Measurements from ENCODE around the gene BEND6.
"Not testable (repeated sequence)": the region's sequence is repeated elsewhere in the genome, so short reads cannot be mapped to it uniquely, and the experiment has no call there.

Gene BEND6

DNA sequence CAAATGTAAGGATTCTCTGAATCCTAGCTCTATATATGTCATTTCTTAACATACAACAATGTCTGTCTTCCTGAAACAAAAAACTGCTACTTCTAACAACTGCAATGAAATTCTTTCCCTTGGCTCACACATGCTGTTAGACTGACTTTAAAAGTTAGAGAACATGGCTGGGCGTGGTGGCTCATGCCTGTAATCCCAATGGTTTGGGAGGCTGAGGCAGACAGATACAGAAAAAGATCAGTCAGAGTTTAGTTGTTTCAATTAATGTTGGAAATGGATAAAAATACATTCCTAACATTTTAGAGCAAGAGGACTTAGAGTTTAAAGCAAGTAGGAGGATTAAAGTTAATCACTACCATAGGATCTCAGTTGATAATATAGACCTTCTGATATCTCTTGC, 62.9 kb downstream of the BEND6 start:
- Mint-ChIP-seq H3K4me3 (no peak overlapping the region), H3K27me3 (no peaks in the 10 kb centered on the region), H3K4me1 (ENCODE audit: low read depth) (no peaks in the 10 kb centered on the region), H3K27ac (no peak overlapping the region), H3K9me3 (ENCODE audit: low read depth) (no peaks in the 10 kb centered on the region), H3K36me3 (no peaks in the 10 kb centered on the region)

DNA sequence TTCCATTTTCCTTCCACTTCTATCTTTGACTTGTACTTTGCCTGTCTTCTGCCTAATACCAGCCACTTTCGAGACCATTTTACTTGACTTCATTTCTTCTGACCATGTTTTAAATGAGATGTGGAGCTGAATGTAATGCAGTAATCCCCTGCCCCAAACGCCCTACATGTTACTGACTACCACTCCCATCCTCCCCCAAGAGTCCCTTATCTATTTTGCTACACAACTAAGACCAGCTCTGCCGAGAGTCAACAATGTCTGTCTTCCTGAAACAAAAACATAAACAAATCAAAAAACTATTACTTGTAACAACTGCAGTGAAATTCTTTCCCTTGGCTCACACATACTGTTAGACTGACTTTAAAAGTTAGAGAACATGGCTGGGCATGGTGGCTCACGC, 64.5 kb downstream of the BEND6 start:
- H3K9me3 Mint-ChIP-seq (ENCODE audit: low read depth) = peaks cover 9% of the 10 kb centered on the region
- H3K4me1 Mint-ChIP-seq (ENCODE audit: low read depth) = no peaks in the 10 kb centered on the region
- H3K27me3 Mint-ChIP-seq = no peaks in the 10 kb centered on the region
- H3K4me3 Mint-ChIP-seq = no peak overlapping the region
- H3K36me3 Mint-ChIP-seq = peaks cover 4% of the 10 kb centered on the region
- H3K27ac Mint-ChIP-seq = no peak overlapping the region

DNA sequence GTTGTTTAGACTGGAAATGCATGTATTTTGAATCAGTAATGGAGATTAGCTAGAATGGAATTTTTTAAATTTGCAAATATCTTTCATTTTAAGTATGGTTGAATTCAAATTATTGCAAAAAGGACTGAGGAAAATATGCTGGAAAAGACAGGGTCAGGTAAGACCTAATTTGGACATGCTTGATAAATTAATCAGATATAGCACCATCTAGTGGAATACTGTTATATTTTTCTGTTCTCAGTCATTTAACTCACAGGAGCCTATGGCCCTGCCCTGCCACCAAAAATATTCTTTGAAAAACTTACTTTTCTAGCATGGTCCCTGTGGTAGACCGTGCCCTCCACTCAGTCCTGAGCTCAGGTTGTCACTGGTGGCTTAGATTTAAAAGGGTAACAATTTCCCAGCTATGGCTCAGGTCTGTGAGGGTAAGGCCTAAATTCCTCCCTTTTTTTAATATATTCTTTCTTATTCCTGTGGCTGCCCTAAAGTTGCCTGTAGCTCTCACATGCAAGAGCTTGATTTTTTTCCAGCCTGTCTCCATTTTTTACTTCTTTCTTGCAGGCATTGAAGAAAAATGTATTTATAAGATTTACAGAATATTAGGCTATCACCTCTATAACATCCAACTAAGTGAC, 66.3 kb downstream of the BEND6 start:
- no peak overlapping the region for H3K27ac Mint-ChIP-seq
- H3K4me1 Mint-ChIP-seq (ENCODE audit: low read depth) = no peaks in the 10 kb centered on the region
- H3K4me3 Mint-ChIP-seq = no peak overlapping the region
- H3K9me3 Mint-ChIP-seq (ENCODE audit: low read depth) = peaks cover 23% of the 10 kb centered on the region
- H3K36me3 Mint-ChIP-seq = peaks cover 16% of the 10 kb centered on the region
- no peaks in the 10 kb centered on the region for H3K27me3 Mint-ChIP-seq

DNA sequence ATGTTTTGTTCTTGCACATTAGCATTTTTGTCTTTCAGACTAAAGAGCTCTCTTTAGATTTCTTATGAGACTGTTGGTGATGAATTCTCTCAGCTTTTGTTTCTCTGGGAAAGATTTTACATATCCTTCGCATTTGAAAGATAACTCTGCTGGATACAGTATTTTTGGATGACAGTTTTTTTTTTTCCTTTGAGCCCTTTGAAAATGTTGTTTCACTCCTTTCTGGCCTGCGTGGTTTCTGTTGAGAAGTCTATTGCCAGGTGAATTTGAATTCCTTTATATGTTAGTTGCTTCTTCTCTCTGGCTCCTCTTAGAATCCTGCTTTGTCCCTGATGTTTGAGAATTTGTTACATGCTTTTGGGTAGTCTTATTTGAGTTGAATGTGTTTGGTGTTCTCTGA, 69.4 kb downstream of the BEND6 start:
- H3K4me1 Mint-ChIP-seq (ENCODE audit: low read depth) = no peaks in the 10 kb centered on the region
- no peak overlapping the region for H3K27ac Mint-ChIP-seq
- no peak overlapping the region for H3K4me3 Mint-ChIP-seq
- H3K36me3 Mint-ChIP-seq = peaks cover 16% of the 10 kb centered on the region
- peaks cover 23% of the 10 kb centered on the region for H3K9me3 Mint-ChIP-seq (ENCODE audit: low read depth)
- H3K27me3 Mint-ChIP-seq = peaks cover 1% of the 10 kb centered on the region

DNA sequence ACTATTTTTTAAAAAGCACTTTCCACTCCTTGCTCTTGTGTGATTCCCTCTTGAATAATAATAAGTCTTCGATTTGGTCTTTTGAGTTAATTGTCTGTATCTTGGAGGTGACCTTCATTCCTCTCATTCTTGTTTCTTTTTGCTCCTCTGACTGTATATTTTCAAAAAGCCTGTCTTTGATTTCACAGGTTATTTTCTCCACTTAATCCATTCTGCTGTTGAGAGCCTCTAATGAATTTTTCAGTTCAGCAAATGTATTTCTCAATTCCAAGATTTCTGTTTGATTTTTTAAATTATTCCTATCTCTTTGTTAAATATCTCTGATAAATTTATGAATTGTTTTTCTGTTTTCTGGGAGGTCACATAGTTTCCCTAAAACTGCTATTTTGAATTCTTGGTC, 69.9 kb downstream of the BEND6 start:
- H3K36me3 Mint-ChIP-seq = peaks cover 16% of the 10 kb centered on the region
- H3K27me3 Mint-ChIP-seq = peaks cover 3% of the 10 kb centered on the region
- H3K9me3 Mint-ChIP-seq (ENCODE audit: low read depth) = peaks cover 23% of the 10 kb centered on the region
- no peak overlapping the region for H3K4me3 Mint-ChIP-seq
- no peaks in the 10 kb centered on the region for H3K4me1 Mint-ChIP-seq (ENCODE audit: low read depth)
- no peak overlapping the region for H3K27ac Mint-ChIP-seq

DNA sequence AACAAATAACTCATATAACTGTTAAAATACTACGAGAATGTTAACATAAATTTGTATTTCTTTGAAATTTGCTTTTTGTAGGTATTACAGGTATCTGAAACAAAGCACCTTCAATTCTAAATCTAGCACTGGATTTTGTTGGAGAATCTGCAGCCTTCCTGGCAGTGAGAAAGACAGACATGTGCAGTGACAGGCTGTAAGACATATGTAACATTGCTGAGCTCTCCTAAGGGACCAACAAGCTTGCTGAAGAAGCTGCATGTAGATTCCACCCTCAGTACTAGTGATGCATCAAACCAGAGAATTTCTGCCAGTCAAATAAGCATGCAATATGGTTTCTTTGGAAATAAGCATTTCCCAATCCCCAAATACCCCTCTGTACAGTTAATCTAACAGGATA, 71.1 kb downstream of the BEND6 start:
- Mint-ChIP-seq H3K36me3 (peaks cover 16% of the 10 kb centered on the region), H3K27ac (no peak overlapping the region), H3K4me3 (no peak overlapping the region), H3K4me1 (ENCODE audit: low read depth) (no peaks in the 10 kb centered on the region), H3K9me3 (ENCODE audit: low read depth) (peaks cover 23% of the 10 kb centered on the region), H3K27me3 (peaks cover 3% of the 10 kb centered on the region)

DNA sequence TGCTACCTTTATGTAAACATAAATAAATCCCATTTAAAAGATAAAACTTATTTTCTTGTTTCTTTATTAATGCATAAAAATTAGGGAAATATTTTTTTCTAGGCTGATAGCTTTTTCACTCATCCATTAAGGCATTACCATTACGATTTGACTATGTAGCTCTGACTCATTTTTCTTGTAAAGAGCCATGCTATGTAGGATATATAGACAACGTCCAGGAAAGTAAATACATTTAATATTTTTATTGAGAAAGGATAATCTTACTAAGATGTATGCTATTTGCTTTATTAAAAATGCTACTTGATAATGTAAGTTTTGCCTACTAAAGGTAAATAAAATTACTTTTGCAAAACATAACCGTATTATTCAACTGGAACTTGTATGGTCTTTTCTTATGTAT, 72.4 kb downstream of the BEND6 start:
- Mint-ChIP-seq H3K4me3 (no peak overlapping the region), H3K27me3 (peaks cover 3% of the 10 kb centered on the region), H3K36me3 (peaks cover 16% of the 10 kb centered on the region), H3K4me1 (ENCODE audit: low read depth) (no peaks in the 10 kb centered on the region), H3K27ac (no peak overlapping the region), H3K9me3 (ENCODE audit: low read depth) (peaks cover 23% of the 10 kb centered on the region)

DNA sequence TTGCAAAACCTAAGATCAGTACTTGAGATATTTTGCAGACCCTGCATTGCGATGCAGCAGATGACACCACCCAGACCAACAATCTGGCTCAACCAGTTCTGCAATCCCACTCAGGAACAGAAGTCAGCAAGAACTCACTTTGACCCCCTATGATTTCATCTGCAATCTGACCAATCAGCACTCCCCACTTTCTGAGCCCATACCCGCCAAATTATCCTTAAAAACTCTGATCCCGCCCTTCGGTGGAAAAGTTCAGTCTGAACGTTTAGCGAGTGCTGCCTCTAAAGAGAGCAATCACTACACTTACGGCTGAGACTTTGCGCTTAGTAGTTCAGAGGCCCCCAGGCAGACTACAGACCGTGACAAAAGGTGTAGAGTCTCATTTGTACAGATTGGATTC, 74.3 kb downstream of the BEND6 start:
- Mint-ChIP-seq H3K9me3 (ENCODE audit: low read depth) (peaks cover 16% of the 10 kb centered on the region), H3K27ac (no peak overlapping the region), H3K4me3 (no peak overlapping the region), H3K27me3 (peaks cover 3% of the 10 kb centered on the region), H3K36me3 (peaks cover 14% of the 10 kb centered on the region), H3K4me1 (ENCODE audit: low read depth) (no peaks in the 10 kb centered on the region)

DNA sequence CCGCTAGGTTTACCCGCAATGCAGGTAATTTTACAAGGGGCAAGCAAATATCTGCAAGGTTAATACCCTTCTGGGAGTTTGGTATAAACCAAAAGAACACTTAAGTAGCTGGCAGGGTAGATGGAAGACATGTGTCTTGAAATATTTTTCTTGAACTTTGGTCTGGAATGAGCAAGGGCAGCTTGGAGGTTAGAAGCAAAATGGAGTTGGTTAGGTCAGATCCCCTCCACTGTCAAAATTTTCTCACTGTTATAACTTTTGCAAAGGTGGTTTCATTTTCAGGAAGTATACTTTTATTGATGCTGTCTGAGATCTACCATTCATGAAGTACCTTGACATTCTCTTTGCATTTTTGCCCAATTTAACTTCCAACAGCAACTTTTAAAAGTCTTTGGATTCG, 78.3 kb downstream of the BEND6 start:
- Mint-ChIP-seq H3K27ac (no peak overlapping the region), H3K4me1 (ENCODE audit: low read depth) (no peaks in the 10 kb centered on the region), H3K4me3 (no peak overlapping the region), H3K36me3 (no peaks in the 10 kb centered on the region), H3K9me3 (ENCODE audit: low read depth) (no peaks in the 10 kb centered on the region), H3K27me3 (peaks cover 5% of the 10 kb centered on the region)

DNA sequence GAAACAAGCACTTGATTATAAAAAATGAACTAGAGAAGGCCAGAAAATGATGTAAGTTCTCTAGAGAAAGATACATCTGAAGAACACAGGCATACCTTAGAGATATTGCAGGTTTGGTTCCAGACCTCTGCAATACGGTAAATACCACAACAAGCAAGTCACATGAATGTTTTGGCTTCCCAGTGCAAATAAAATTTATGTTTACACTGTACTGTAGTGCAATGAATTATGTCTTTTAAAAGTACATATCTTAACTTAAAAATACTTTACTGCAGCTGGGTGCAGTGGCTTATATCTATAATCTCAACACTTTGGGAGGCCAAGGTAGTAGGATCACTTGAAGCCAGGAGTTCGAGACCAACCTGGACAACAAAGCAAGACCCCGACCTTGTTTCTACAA, 80.6 kb downstream of the BEND6 start:
- Mint-ChIP-seq H3K27me3 (peaks cover 10% of the 10 kb centered on the region), H3K4me3 (no peak overlapping the region), H3K27ac (no peak overlapping the region), H3K4me1 (ENCODE audit: low read depth) (no peaks in the 10 kb centered on the region), H3K36me3 (no peaks in the 10 kb centered on the region), H3K9me3 (ENCODE audit: low read depth) (no peaks in the 10 kb centered on the region)

DNA sequence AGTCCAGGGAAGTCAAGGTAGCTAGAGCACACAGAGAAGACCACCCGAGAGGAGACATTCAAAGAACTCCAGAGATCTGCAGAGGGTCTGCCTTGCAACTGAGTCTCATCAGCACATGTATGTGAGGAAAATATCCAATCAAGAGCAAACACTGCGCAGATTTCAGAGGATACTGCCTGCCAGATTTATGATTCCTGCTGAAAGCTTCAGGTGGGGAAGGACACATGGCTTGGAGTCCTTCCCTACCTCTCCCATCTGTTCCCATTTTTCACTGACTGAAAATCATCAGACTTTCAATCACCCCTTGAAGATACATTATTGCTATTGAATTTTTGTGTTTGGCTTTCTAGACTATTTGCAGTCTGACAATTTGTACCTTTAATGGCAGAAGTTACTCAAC, 84.0 kb downstream of the BEND6 start:
- H3K4me1 Mint-ChIP-seq (ENCODE audit: low read depth) = no peaks in the 10 kb centered on the region
- H3K4me3 Mint-ChIP-seq = no peak overlapping the region
- H3K9me3 Mint-ChIP-seq (ENCODE audit: low read depth) = no peaks in the 10 kb centered on the region
- H3K36me3 Mint-ChIP-seq = no peaks in the 10 kb centered on the region
- H3K27me3 Mint-ChIP-seq = peaks cover 13% of the 10 kb centered on the region
- H3K27ac Mint-ChIP-seq = no peak overlapping the region

DNA sequence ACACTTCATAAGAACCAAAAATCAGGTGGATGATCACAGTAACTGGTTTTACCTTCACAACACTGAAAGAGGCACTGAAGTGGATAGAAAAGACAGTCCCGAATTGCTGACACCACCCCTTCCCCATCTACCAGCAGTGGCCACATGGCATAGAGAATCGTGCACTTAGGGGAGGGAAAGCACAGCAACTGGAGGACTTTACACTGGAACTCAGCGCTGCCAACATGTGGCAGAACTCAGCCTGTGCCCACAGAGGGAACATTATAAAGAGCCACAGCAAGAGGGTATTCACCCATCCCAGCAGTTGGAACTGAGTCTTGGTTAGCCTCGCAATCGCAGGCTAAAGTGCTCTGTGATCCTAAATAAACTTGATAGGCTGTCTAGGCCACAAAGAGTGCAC, 85.1 kb downstream of the BEND6 start:
- no peaks in the 10 kb centered on the region for H3K9me3 Mint-ChIP-seq (ENCODE audit: low read depth)
- no peaks in the 10 kb centered on the region for H3K4me1 Mint-ChIP-seq (ENCODE audit: low read depth)
- no peak overlapping the region for H3K27ac Mint-ChIP-seq
- H3K4me3 Mint-ChIP-seq = no peak overlapping the region
- no peaks in the 10 kb centered on the region for H3K36me3 Mint-ChIP-seq
- H3K27me3 Mint-ChIP-seq = peaks cover 13% of the 10 kb centered on the region

DNA sequence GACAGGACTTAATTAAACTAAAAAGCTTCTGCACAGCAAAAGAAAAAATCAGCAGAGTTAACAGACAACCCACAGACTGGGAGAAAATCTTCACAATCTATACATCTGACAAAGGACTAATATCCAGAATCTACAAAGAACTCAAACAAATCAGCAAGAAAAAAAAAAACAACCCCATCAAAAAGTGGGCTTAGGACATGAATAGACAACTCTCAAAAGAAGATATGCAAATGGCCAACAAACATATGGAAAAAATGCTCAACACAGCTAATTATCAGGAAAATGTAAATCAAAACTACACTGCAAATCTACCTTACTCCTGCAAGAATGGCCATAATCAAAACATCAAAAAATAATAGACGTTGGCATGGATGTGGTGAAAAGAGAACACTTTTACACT, 89.2 kb downstream of the BEND6 start:
- not testable (repeated sequence) for H3K27ac Mint-ChIP-seq; H3K9me3 Mint-ChIP-seq (ENCODE audit: low read depth); H3K27me3 Mint-ChIP-seq; H3K36me3 Mint-ChIP-seq; H3K4me3 Mint-ChIP-seq
- peaks cover 20% of the 10 kb centered on the region for H3K4me1 Mint-ChIP-seq (ENCODE audit: low read depth)

DNA sequence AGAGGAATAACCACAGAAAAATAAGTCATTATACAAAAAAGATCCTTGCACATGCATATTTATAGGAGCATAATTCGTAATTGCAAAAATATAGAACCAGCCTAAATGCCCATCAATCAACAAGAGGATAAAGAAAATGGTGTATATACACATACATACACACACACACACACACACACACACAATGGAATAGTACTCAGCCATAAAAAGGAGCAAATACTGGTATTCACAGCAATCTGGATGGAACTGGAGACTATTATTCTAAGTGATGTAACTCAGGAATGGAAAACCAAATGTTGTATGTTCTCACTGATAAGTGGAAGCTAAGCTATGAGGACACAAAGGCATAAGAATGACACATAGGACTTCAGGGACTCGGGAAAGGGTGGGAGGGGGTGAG, 89.7 kb downstream of the BEND6 start:
- no peak overlapping the region for H3K27ac Mint-ChIP-seq
- H3K4me3 Mint-ChIP-seq = no peak overlapping the region
- H3K9me3 Mint-ChIP-seq (ENCODE audit: low read depth) = no peaks in the 10 kb centered on the region
- peaks cover 1% of the 10 kb centered on the region for H3K36me3 Mint-ChIP-seq
- H3K27me3 Mint-ChIP-seq = peaks cover 7% of the 10 kb centered on the region
- peaks cover 25% of the 10 kb centered on the region for H3K4me1 Mint-ChIP-seq (ENCODE audit: low read depth)

DNA sequence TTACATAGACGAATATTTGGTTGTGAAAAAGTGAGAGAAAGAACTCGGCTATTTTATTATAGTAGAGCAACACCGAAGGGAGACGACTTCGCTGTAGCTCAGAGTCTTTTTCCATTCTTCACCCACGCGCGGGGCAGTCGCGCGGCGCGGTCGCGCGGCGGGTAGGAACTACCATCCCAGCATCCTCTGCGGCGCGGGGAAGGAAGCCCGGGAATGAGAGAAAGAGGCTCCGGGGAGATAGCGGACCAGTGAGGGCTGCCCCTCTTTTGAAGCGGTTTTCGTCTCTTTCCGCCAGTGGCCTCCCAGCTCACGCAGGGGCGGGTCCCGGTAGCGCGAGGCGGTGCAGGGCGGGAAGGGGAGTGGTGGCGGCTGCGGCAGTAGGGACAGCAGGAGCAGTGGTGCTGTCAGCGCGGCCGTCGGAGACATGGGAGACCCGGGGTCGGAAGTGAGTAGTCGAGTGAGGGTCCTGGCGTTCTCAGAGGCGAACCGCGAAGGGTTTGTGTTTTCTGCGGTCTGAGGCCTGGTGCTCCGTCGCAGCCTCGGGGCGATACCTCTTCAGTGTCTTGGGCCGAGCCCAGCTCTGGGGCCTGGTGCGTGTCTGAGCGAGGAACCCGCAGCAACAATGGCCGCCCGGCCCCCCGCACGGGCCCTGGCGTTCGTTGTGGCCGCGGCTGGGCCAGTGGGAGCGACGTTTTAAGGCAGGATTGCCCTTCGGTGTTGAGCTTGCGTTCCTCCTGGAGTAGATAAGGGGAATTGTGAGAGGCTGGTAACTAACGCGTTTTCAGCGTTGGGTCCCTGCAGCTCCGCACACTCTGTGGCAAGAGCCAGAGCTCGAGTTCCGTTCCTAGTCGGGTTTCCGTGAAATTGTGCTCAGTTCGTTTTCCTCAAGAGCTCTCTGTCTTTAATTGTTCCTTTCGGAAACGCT, 91.7 kb downstream of the BEND6 start, which contains the start of gene KIAA1586:
Gene KIAA1586 (plus strand): TSS at position 362 of the 925 bp plus-strand sequence. CDS start 63 bp downstream, at position 425.
- not testable (repeated sequence) for H3K27me3 Mint-ChIP-seq; H3K9me3 Mint-ChIP-seq (ENCODE audit: low read depth); H3K36me3 Mint-ChIP-seq
- Mint-ChIP-seq H3K4me1 (ENCODE audit: low read depth) (peaks cover 31% of the 10 kb centered on the region), H3K4me3 (peak within 1 kb of the TSS; percentile 94), H3K27ac (peak within 1 kb of the TSS; percentile 89)

DNA sequence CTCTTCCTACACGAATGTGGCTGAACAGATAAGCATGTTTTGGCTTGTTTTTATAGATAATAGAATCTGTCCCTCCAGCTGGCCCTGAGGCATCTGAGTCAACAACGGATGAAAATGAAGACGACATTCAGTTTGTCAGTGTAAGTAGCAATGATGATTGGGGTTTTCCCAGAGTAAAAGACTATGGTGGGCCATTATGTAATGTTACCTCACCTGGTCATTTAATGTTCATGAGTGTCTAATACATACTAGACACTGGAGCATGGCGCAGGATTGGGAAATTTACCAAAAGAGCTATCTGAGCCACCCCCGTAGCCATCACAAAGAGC, 92.3 kb downstream of the BEND6 start:
- not testable (repeated sequence) for H3K9me3 Mint-ChIP-seq (ENCODE audit: low read depth); H3K4me3 Mint-ChIP-seq; H3K27ac Mint-ChIP-seq; H3K36me3 Mint-ChIP-seq; H3K27me3 Mint-ChIP-seq
- peaks cover 31% of the 10 kb centered on the region for H3K4me1 Mint-ChIP-seq (ENCODE audit: low read depth)
